KOPT-K1 (cell line): ENCODE measurements around the gene KARS1.
"Not testable (repeated sequence)": the region's sequence is repeated elsewhere in the genome, so short reads cannot be mapped to it uniquely, and the experiment has no call there.

ENCODE experiments used
- H3K27ac ChIP-seq: fragments of 200-600 bp; sonication (generic); 2 replicates; pipeline ENCODE4 v1.5.1; 2016; ENCODE audit warnings: antibody characterized with exemption, mild to moderate bottlenecking, low read depth, low read length; ENCODE audit not compliant: poor library complexity, severe bottlenecking
- H3K36me3 ChIP-seq: fragments of 200-600 bp; sonication (generic); 2 replicates; pipeline ENCODE4 v1.5.1; 2017; ENCODE audit warnings: antibody characterized with exemption, mild to moderate bottlenecking, low read length, moderate library complexity; ENCODE audit not compliant: insufficient read depth
- H3K9me3 ChIP-seq: fragments of 200-600 bp; sonication (generic); 2 replicates; pipeline ENCODE4 v1.5.1; 2017; ENCODE audit warnings: antibody characterized with exemption, low read length, mild to moderate bottlenecking; ENCODE audit not compliant: insufficient read depth, poor library complexity, severe bottlenecking

Gene KARS1

GRCh38 chr16:75615619-75616018 lies 31.8 kb downstream of the KARS1 start:
- Histone ChIP-seq H3K27ac (no peak overlapping the region), H3K36me3 (peaks cover 100% of the 10 kb centered on the region)

DNA sequence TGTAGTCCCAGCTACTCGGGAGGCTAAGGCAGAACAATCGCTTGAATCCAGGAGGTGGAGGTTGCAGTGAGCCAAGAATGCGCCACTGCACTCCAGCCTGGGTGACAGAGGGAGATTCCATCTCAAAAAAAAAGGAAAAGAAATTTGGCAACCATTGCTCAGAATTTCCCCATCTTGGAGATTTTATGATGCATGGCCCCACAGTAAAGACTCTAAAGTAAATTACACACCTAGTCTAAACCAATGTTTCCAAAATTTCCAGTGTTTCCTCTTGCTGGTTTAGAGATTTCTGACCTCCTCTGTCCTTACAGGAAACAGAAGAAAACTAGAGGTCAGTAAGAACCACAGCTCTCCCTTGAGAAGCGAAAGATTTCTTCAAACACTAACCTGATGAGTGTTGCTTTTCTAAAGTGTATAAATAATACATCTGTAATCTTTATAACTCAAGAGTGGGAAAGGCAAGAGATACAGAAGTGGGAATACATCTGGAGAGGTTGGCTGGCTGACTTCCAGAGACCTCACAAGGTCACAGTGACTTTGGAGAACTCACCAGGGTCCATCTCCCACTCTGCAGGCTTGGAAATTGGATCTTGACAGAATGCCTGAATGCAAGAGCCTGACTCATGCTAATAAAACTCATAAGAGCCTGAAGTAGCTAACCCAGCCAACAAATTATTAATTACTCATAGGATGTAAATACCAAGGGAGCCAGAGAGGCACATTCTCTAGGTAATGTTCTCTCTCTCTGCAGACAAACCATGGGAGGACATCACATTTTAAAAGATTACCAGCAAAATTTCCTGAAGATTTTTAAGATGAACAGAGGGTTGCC lies 33.2 kb downstream of the KARS1 start:
- no peak overlapping the region for H3K27ac ChIP-seq
- no peaks in the 10 kb centered on the region for H3K9me3 ChIP-seq
- peaks cover 100% of the 10 kb centered on the region for H3K36me3 ChIP-seq

More at GRCh38 chr16:75615619-75616018, 31.8 kb downstream of the KARS1 start:
- no peaks in the 10 kb centered on the region for H3K9me3 ChIP-seq

- no peak overlapping the region for H3K27ac ChIP-seq
- peaks cover 83% of the 10 kb centered on the region for H3K36me3 ChIP-seq
- H3K9me3 ChIP-seq: peaks cover 14% of the 10 kb centered on the region
These were observed 41.0 kb downstream of the KARS1 start for GRCh38 chr16:75606507-75606906.

- peaks cover 80% of the 10 kb centered on the region for H3K36me3 ChIP-seq
- peaks cover 14% of the 10 kb centered on the region for H3K9me3 ChIP-seq
- H3K27ac ChIP-seq: no peak overlapping the region
These were observed 44.2 kb downstream of the KARS1 start for GRCh38 chr16:75603241-75603640.

DNA sequence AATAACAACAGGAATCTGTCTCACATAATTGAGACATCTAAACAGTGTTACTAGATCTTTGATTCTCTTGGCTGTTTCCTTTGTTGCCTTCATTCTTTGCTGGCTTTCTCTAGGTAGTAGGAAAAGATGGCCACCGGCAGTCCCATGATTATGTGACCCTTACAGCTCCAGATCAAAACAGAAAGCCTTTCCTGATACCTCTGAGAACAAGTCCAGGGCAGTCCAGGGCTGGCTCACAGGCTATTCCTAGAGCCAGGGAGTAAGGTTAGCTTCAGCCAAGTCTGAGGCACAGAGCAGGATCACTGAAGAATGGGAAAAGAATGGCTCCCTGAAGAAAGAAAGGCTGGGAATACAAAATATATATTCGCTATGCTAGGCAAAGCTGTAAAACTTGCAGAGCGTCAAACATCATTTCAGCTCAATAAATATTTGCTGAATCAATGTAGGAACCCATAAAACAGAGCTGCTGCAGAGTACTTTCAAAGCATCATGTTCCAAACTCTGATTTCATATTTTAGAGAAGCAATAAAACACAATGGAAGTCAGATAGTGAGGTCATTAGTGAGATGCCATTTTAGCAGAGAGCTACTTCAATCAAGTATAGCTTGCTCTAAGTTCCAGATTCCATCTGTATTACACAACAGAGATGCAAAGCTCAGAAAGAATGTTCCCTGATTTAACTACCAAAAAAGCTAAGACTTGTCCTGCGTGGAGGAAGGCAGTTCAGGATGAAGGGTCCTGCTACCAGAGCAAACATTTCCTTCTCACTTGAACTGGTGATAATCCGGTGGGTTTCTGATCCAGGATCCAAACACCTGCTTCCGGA lies 47.8 kb downstream of the KARS1 start:
- no peak overlapping the region for H3K27ac ChIP-seq
- H3K9me3 ChIP-seq: peaks cover 14% of the 10 kb centered on the region
- H3K36me3 ChIP-seq: peaks cover 75% of the 10 kb centered on the region

GRCh38 chr16:75593825-75594820 lies 53.3 kb downstream of the KARS1 start:
- H3K9me3 ChIP-seq: no peaks in the 10 kb centered on the region
- peaks cover 40% of the 10 kb centered on the region for H3K36me3 ChIP-seq
- H3K27ac ChIP-seq: peak overlapping the region; percentile 20

DNA sequence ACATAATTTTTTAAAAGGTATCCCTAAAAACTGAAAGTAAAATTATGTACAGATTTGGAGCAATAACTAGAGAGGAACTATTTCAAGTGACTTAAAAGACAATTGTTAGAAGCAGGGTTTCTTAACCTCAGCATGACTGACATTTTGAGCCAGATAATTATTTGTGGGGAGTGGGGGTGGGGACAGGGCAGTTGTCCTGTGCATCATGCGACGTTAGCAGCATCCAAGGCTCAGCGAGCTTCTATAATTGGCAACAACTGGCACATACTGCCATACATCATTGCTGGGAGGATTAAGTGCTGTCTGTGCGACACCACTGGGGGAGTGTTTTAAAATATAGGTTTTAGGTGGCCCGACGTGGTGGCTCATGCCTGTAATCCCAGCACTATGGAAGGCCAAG lies 54.2 kb downstream of the KARS1 start:
- H3K36me3 ChIP-seq: peaks cover 43% of the 10 kb centered on the region
- no peak overlapping the region for H3K27ac ChIP-seq
- H3K9me3 ChIP-seq: no peaks in the 10 kb centered on the region

- H3K9me3 ChIP-seq, H3K27ac ChIP-seq: not testable (repeated sequence)
- peaks cover 31% of the 10 kb centered on the region for H3K36me3 ChIP-seq
These were observed 55.5 kb downstream of the KARS1 start for GRCh38 chr16:75591927-75592326.

GRCh38 chr16:75590920-75591843 lies 56.3 kb downstream of the KARS1 start:
- Histone ChIP-seq H3K9me3 (no peaks in the 10 kb centered on the region), H3K36me3 (peaks cover 28% of the 10 kb centered on the region; the same call in 1 of the 2 replicates), H3K27ac (no peak overlapping the region)

- Histone ChIP-seq H3K36me3 (peaks cover 21% of the 10 kb centered on the region; the same call in 1 of the 2 replicates), H3K27ac (no peak overlapping the region), H3K9me3 (no peaks in the 10 kb centered on the region)
These were observed 58.2 kb downstream of the KARS1 start for GRCh38 chr16:75589306-75589705.

DNA sequence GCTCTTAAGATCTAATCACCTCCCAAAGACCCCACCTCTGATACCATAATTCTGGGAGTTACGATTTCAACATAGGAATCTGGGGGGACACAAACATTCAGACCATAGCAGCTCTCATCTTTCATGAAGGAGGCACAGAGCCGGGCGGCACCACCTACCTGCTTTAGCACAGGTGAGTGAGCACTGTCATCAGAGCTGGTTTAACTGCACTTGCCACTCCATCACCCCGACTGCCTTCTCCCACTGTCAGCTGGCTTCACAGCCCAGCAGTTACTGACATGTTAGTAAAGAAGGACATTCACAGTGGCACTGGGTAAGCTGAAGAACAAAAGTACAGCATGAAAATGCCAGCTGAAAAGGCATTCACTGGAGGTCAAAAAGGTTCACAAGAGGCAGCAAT lies 58.7 kb downstream of the KARS1 start:
- Histone ChIP-seq H3K36me3 (peaks cover 16% of the 10 kb centered on the region; the same call in 1 of the 2 replicates), H3K9me3 (no peaks in the 10 kb centered on the region)

DNA sequence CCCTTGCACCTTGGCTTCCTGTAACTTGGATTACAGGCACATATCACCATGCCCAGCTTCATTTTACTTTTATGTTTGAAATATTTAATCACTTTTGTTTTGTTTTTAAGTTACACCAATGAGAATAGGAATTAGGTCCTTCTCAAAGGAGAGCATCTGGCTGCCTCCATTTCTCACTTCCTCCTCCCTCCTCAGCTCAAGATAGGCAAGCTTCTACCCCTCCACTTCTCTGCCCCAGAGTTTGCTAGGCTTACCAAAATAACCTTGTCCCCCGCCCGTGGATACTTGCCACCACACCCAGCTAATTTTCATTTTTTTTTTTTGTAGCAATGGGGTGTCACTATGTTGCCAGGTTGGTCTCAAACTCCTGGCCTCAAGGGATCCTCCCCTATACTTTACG lies 63.4 kb downstream of the KARS1 start:
- Histone ChIP-seq H3K9me3 (no peaks in the 10 kb centered on the region), H3K36me3 (peaks cover 25% of the 10 kb centered on the region), H3K27ac (no peak overlapping the region)

More for the DNA sequence above, 58.7 kb downstream of the KARS1 start:
- H3K27ac ChIP-seq: no peak overlapping the region

DNA sequence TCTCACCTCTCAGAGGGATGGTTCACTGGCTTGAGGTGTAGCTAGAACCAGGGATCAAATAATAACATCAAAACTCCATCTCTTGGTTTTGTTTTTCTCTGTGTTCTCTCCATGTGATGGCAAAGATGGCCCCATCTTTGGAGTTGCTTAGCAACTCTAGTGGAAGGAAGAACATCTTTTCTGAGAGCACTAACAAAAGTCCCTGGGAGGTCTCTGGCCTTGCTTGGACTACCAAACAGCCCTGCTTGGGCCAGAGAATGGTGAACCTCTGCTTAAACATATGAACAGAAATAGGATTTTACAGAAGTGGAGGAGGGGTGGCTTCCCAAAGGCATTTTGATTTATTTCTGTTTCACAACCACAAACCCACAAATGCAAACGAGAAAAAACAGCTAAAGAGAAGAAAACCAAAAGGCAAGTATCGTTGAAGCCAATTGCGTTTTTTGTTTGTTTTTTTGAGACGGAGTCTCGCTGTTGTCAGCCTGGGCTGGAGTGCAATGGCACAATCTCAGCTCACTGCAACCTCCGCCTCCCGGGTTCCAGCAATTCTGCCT lies 68.1 kb downstream of the KARS1 start:
- Histone ChIP-seq H3K36me3 (peaks cover 56% of the 10 kb centered on the region), H3K9me3 (no peaks in the 10 kb centered on the region), H3K27ac (no peak overlapping the region)
